ENCODE measurements around the gene CASP10. TPM values are rescaled to one million over a fixed set of nuclear protein-coding genes. Genes with fewer than 3 reads are reported as not detected.

CASP10 gene
- total and polyA plus RNA-seq, 2 of the 4 experiments (the other 2 are of a cell fraction) = 0.12 to 0.90 TPM

GRCh38 chr2:201276511-201276910, 93.6 kb downstream of the CASP10 start:
- in situ Hi-C loops (cut with MboI; ENCODE audit: low sequenced_read_pairs) = no loop called here
- Histone ChIP-seq H2AK5ac (ENCODE audit: low read depth, low read length) (no peak overlapping the region), H4K8ac (ENCODE audit: low read depth in 2 of 2, low read length in 2 of 2) (no peak overlapping the region), H3K27ac (ENCODE audit: insufficient read depth, low read length) (no peak overlapping the region), H3K23ac (ENCODE audit: low read depth, low read length) (no peak overlapping the region), H2BK5ac (ENCODE audit: low read depth, low read length, poor library complexity, severe bottlenecking) (no peak overlapping the region), H2AK9ac (replicated peaks; ENCODE audit: low read depth, low read length, poor library complexity) (no peak overlapping the region), H3K14ac (replicated peaks; ENCODE audit: low read depth, low read length) (no peak overlapping the region), H2BK120ac (ENCODE audit: low read depth, low read length) (no peak overlapping the region), H3K4ac (ENCODE audit: low read depth, low read length) (no peak overlapping the region), H3K4me1 (ENCODE audit: control insufficient read depth, insufficient read depth, low read length) (no peaks in the 10 kb centered on the region), H3K56ac (ENCODE audit: extremely low read depth, insufficient read depth, low read length) (no peak overlapping the region), H4K91ac (ENCODE audit: insufficient read depth, low read depth, low read length) (no peak overlapping the region), H3K9ac (ENCODE audit: low read depth, low read length) (no peak overlapping the region), H3K4me3 (ENCODE audit: insufficient read depth, low read depth, low read length) (no peak overlapping the region), H3K9me1 (ENCODE audit: insufficient read depth, low read length) (0 out of 2 replicates have a peak, but pooled peaks cover 4% of the 10 kb centered on the region), H2BK20ac (ENCODE audit: low read depth, low read length) (no peak overlapping the region), H2BK15ac (ENCODE audit: low read depth, low read length) (no peak overlapping the region), H3K4me2 (ENCODE audit: low read depth, low read length) (no peak overlapping the region), H3K9me3 (ENCODE audit: control insufficient read depth, insufficient read depth, low read length) (no peaks in the 10 kb centered on the region), H3K36me3 (ENCODE audit: control insufficient read depth, insufficient read depth, low read length) (peaks cover 16% of the 10 kb centered on the region), H3K27me3 (ENCODE audit: control insufficient read depth, insufficient read depth, low read length) (no peaks in the 10 kb centered on the region), H4K20me1 (ENCODE audit: insufficient read depth, low read length) (no peaks in the 10 kb centered on the region), H3K18ac (ENCODE audit: low read depth, low read length) (no peak overlapping the region), H3K79me1 (ENCODE audit: low read depth in 1 of 2, low read length in 2 of 2) (no peaks in the 10 kb centered on the region), H2AFZ (replicated peaks; ENCODE audit: low read length, poor library complexity) (no peak overlapping the region), H4K5ac (ENCODE audit: low read depth, low read length) (no peak overlapping the region)
- ATAC-seq (ENCODE audit: low read depth) (no peak), DNase-seq (no peak)
- intact Hi-C loops (cut with micrococcal nuclease) = no loop called here
- CTCF ChIA-PET = no interaction called here
- POLR2A ChIA-PET (ENCODE audit: unreplicated experiment) = no interaction called here
- TF ChIP-seq BHLHE40 (IDR thresholded peaks at IDR 0.05; ENCODE audit: low read depth, low read length) (no peak), SMC3 (IDR thresholded peaks at IDR 0.05; ENCODE audit: low read depth, low read length) (no peak), MAFK (IDR thresholded peaks at IDR 0.05; ENCODE audit: low read depth, low read length) (no peak), RCOR1 (IDR thresholded peaks at IDR 0.05; ENCODE audit: insufficient replicate concordance, low read length) (no peak), CEBPB (IDR thresholded peaks at IDR 0.05; ENCODE audit: low read depth, low read length) (no peak), MAZ (IDR thresholded peaks at IDR 0.05; ENCODE audit: borderline replicate concordance, low read depth, low read length) (no peak), USF2 (IDR thresholded peaks at IDR 0.05; ENCODE audit: low read depth, low read length) (no peak), RAD21 (IDR thresholded peaks at IDR 0.05; ENCODE audit: low read length) (no peak)
- no TSS peak for BruUV-seq (replicated peaks)
- WGBS, 2 experiments (ENCODE audit: extremely low coverage in 2 of 2, insufficient read length in 1 of 2) = no CpG with 5 or more reads among the region's 6 CpGs
- dilution Hi-C loops (cut with HindIII; ENCODE audit: low sequenced_read_pairs, unreplicated experiment) = no loop called here

Small RNA genes within 50 kb of the gene (microRNA-seq; reads per million reads assigned to microRNA genes)
- gene AC007283.2 (ENCODE audit: insufficient read depth, insufficient read length) (not detected), gene MTND4LP13 (ENCODE audit: insufficient read depth, insufficient read length) (not detected), gene RNU7-45P (ENCODE audit: insufficient read depth, insufficient read length) (not detected)

Small RNA genes within 50 kb of the gene (small RNA-seq; reads per million reads assigned to genes)
- gene AC007283.2 (0 reads per million in 5 experiments), gene MTND4LP13 (0 to 0.42 (median 0) reads per million in 5 experiments), gene RNU7-45P (0 reads per million in 5 experiments)

Other genes starting within 250 kb of the CASP10 start
- 10.0 and 13.3 TPM in 2 replicates for gene ORC2, start 219.5 kb upstream of the CASP10 start, total RNA-seq (2012; rRNA removed)
- 3.0 and 4.4 TPM in 2 replicates for gene ORC2, start 219.5 kb upstream of the CASP10 start, polyA plus RNA-seq (2012; rRNA removed)
- 9.1 and 10.0 TPM in 2 replicates for gene HYCC2, start 111.5 kb upstream of the CASP10 start, total RNA-seq (2012; rRNA removed)
- gene HYCC2, start 111.5 kb upstream of the CASP10 start, polyA plus RNA-seq (2012; rRNA removed) = 1.7 and 2.2 TPM in 2 replicates
- gene NDUFB3, start 111.1 kb upstream of the CASP10 start, total RNA-seq (2012; rRNA removed) = 41.0 and 105 TPM in 2 replicates
- gene NDUFB3, start 111.1 kb upstream of the CASP10 start, polyA plus RNA-seq (2012; rRNA removed) = 87.0 and 98.7 TPM in 2 replicates
- gene CFLAR, start 67.0 kb upstream of the CASP10 start, total RNA-seq (2012; rRNA removed) = 48.3 and 59.9 TPM in 2 replicates
- gene CFLAR, start 67.0 kb upstream of the CASP10 start, polyA plus RNA-seq (2012; rRNA removed) = 23.8 and 29.2 TPM in 2 replicates
- gene CASP8, start 77.4 kb downstream of the CASP10 start, total RNA-seq (2012; rRNA removed) = 17.0 and 18.6 TPM in 2 replicates
- 11.1 and 13.1 TPM in 2 replicates for gene CASP8, start 77.4 kb downstream of the CASP10 start, polyA plus RNA-seq (2012; rRNA removed)
- gene FLACC1, start 174.2 kb downstream of the CASP10 start, total RNA-seq (2012; rRNA removed) = 0.54 and 0.56 TPM in 2 replicates
- gene FLACC1, start 174.2 kb downstream of the CASP10 start, polyA plus RNA-seq (2012; rRNA removed) = 0.11 and 0.32 TPM in 2 replicates

Measured in IMR-90 (cell line).